ENCODE results near the gene SFSWAP.

DNA sequence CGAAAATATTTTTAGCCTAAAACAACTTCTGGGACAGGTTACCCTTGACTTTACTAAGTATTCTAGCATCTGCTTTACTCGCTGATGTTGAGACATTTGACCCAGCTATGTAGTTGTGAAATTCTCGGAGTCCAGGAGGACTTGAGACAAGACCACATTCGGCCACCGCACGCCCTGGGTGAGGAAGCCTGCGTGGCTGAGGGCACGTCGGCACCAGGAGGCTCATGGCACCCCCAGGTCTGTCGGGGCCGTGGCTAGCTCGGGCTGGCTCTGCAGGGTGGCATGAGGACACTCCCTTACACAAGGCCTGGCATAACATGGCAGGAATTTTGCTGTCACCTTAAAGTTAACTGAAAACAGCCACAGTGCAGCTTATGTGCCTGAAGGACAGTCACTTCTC lies 59.2 kb downstream of the SFSWAP start:
- TF ChIP-seq, protein P1, sequence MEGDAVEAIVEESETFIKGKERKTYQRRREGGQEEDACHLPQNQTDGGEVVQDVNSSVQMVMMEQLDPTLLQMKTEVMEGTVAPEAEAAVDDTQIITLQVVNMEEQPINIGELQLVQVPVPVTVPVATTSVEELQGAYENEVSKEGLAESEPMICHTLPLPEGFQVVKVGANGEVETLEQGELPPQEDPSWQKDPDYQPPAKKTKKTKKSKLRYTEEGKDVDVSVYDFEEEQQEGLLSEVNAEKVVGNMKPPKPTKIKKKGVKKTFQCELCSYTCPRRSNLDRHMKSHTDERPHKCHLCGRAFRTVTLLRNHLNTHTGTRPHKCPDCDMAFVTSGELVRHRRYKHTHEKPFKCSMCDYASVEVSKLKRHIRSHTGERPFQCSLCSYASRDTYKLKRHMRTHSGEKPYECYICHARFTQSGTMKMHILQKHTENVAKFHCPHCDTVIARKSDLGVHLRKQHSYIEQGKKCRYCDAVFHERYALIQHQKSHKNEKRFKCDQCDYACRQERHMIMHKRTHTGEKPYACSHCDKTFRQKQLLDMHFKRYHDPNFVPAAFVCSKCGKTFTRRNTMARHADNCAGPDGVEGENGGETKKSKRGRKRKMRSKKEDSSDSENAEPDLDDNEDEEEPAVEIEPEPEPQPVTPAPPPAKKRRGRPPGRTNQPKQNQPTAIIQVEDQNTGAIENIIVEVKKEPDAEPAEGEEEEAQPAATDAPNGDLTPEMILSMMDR (IDR thresholded peaks at IDR 0.05) = no peak
- TF ChIP-seq POLR2AphosphoS5 (IDR thresholded peaks at IDR 0.05) (no peak), POLR2A (IDR thresholded peaks at IDR 0.05) (no peak)

All from stomach (tissue), 4 donors.